CD4-positive, alpha-beta T cell treated with Interleukin-4 for 4 hours (primary cell): ENCODE measurements around the gene AGBL4.
"Not testable (repeated sequence)": the region's sequence is repeated elsewhere in the genome, so short reads cannot be mapped to it uniquely, and the experiment has no call there.

Experiments
- DNase-seq: peaks from one replicate; pipeline ENCODE4 v3.0.0-alpha.2; 2020

The AGBL4 gene

GRCh38 chr1:48560577-48560976 is 1463.2 kb downstream of the AGBL4 start:
- no peak for DNase-seq

DNA sequence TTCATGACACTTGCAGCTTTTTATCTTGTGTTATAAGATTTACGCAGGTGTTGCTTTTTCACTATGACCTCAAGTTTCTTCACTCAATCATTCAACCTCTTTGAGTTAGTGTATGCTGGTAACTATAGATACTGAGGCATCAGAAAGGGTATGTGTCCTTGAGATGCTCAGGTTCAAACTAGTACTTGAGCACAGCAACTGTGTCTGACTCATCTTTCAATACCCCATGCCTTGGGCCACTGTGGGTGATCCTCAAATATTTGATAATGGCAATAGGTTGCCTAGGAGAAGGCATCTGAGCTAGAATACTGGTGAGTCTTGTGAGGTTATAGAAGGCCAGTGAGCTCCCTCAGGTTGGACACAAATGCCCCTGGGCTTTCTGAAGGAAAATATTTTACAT is 1463.6 kb downstream of the AGBL4 start:
- no peak for DNase-seq

- DNase-seq: no peak
Measured at GRCh38 chr1:48558366-48558765, 1465.4 kb downstream of the AGBL4 start.

DNA sequence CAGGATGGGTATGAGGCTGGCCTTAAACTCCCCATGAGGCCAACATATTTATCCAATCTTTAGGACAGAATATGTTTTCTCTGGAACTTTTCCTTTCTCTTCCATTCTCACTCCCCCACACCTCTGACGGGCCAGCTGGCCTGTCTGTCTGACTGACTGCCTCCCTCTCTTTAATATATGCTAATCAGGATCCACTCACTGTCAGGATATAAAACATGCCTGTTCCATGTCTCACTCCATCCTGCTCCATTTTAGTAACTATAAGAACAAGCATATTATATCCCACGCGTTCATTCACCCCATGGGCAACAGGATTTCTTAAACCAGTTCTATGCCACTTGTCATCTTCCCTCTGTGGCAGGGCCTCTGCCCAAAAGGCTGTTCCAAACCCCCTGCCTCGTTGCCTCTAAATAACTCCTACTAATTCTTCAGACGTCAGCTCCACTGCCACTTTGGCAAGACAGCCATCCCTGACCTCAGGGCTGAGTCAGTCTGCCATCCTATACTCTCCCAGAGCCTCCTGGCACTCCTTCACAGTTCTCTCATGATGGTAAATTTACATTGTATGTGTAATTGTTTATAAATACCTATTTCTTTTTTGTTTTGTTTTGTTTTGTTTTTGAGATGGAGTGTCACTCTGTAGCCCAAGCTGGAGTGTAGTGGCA is 1467.4 kb downstream of the AGBL4 start:
- DNase-seq: no peak

DNA sequence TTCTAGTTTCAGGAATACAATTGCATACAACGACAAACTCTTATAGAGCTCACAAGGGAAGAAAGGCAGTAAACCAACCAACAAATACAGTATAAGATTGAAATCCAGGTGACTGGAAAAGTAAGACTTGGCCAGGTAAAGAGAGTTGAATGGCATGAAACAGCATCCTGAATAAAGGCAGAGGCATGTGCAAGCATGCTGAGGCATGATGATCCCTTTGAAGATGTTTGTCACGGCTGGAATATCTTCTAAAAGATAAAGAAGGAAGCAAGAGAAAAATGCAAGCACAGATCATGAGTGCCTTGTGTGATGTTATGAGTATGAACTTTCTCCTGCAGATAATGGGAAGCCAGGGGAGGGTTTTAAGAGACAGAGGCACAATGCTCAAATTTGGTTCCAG is 1468.5 kb downstream of the AGBL4 start:
- no peak for DNase-seq

GRCh38 chr1:48552903-48553606 is 1470.7 kb downstream of the AGBL4 start:
- DNase-seq: no peak

DNA sequence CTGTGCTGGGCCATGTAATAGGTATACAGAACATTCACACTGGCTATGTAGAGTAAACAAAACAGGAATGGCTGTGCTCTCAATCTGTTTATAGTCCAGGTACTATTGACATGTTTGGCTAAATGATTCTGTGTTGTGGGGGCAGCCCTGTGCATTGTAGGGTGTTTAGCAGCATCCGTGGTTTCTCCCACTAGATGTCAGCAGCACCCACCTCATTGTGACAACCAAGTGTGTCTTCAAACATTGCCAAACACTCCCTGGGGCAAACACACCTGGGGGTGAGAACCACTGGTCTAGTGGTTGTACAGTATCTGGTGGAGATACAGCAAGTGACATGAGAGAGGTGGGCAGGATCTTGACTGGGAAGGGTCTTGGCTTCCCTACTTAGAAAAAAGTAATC is 1471.3 kb downstream of the AGBL4 start:
- no peak for DNase-seq

DNA sequence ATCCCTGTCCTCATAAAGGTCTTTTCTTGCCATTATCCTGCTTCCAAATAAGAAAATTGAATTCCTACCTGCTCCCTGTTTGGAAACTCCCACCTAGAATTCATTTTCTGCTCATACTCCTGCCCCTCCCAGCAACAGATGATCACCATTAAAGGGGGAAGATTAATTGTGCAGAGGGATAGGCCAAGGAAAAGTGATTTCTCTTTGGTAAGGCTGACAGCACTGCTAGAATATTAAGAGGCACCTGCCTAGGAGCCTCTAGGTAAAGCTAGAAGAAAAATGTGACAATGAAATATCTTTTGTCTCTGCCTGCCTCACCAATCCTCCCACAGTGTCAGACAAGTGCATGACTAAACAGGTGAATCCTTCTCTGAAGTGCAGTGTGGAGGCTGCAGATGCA is 1474.8 kb downstream of the AGBL4 start:
- no peak for DNase-seq

DNA sequence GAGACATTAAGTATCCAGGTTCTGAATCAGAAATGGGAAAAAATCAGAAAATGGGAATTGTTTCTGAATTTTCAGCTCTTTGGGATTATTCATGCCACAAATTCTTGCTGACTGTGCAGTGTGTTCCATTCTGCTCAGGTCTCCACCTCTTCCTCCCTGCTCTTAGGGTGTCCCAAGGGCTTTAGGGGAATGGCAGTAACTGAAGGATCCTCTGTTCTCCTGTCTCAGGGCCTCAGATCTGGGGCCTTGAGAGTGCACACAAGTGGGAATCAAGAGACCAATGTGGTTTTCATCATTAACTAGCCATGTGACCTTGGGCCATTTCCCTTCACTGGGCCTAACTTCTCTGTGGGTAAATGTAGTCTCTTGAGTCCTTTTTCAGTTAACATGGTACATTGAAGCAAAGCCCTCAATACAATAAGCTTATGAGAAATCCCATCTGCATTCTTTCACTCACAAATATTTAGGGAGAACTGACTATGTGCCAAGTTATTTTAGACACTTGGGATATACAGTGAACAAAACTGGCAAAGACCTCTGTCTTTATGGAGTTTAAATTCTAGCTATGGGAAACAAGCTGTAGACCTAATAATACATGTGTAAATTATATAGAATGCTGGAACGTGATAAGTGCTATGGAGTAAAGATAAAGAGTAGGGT is 1476.1 kb downstream of the AGBL4 start:
- no peak for DNase-seq

DNA sequence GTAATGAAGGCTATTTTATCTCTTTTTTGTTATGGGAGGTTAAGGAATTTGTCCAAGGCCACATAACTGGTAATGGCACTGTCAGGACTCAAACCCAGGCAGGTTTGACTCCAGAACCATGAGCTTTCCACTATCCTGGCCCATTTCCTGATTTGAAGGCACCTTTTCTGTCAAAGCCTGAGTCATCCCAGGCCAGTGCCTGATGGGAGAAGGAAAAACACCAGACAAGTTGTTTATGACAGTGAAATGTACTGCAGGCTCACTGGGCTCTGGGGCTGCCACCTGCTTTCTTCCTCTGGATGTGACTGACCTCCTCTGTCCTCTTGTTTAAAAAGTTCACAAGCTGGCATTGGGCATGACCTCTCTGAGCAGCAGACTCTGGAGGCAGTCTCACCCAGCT is 1479.9 kb downstream of the AGBL4 start:
- DNase-seq: no peak

DNA sequence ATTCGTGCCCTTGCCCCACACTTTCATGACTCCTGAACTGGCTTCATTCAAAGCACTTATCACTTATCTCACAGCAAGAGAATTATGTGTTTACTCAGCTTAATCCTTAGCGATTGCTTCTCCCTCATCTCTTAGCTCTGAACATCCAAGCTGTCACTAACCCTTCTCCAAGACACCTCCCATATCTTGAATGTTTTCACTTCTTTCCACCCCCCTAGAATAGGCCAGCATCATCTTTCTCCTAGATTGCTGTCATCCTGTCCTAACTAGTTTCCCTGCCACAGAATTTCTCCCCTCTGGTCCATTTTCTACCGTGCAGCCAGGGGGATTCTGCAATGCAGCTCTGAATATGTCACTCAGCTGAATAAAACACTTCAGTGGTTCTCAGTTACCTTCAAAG is 1483.2 kb downstream of the AGBL4 start:
- DNase-seq: no peak

- no peak for DNase-seq
Measured at GRCh38 chr1:48536477-48536876, 1487.3 kb downstream of the AGBL4 start.

DNA sequence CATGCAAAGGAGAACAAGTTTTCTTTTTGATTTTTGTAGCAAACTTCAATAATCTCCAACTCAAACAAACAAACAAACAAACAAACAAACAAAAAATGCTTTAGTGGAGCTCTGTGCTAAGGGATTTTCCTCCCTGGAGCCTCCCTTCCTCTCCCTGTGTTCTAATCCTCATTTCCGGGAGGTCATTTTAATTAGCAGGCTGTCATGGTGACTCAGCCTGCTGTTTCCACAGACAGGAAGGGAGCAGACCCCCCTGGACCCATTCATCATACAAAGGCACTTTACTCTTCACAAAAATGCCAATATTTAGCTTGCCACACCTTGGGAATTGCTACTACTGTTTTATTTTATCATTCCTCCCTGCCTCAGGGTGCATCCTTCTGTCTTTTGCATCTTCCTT is 1490.8 kb downstream of the AGBL4 start:
- DNase-seq: no peak

GRCh38 chr1:48530727-48531351 is 1492.9 kb downstream of the AGBL4 start:
- DNase-seq: no peak

DNA sequence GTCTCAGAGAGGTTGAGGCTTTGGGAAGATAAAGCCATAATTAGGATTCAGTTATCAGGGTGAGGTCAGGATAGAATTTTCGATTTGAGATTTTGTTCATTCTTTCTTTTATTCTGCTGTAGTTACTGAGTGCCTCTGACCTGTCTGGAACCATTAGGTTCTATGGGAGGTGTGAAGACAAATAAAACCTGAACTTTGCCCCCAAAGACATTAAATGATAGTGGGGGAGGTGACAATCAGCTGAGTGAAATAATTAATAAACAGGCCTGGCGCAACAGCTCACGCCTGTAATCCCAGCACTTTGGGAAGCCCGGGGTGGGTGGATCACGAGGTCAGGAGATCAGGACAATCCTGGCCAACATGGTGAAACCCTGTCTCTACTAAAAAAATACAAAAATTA is 1496.7 kb downstream of the AGBL4 start:
- DNase-seq: no peak

GRCh38 chr1:48526008-48526710 is 1497.6 kb downstream of the AGBL4 start:
- DNase-seq: no peak

- no peak for DNase-seq
Measured at GRCh38 chr1:48524892-48525467, 1498.8 kb downstream of the AGBL4 start.

DNA sequence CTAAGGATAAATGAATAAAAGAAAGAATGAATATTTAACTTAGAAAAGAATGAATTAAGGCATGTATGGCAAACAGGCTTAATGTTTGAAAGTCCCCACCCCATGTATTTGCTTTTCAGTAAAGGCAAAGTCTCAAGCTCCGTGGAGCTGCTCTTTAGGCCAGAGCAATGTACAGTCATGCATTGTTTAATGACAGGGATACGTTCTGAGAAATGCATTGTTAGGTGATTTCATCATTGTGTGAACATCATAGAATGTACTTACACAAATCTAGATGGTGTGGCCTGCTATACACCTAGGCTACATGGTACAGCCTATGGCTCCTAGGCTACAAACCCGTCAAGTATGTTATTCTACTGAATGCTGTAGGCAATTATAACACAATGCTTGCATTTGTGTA is 1500.2 kb downstream of the AGBL4 start:
- no peak for DNase-seq

- DNase-seq: not testable (repeated sequence)
Measured at GRCh38 chr1:48519896-48520295, 1503.9 kb downstream of the AGBL4 start.

DNA sequence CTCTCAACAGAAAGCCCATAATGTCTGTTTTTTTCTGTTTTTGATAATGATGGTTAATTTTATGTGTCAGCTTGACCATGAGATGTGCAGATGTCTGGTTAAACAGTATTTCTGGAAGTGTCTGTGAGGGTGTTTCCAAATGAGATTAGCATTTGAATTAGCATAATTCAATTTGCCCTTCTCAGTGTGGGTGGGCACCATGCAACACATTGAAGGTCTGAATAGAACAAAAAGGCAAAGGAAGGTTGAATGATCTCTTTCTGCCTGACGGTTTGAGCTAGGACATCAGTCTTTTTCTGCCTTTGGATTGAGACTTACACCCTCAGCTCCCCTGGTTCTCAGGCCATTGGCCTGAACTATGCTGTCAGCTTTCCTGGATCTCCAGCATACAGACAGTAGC is 1516.9 kb downstream of the AGBL4 start:
- no peak for DNase-seq

- DNase-seq: no peak
Measured at GRCh38 chr1:48500541-48501450, 1523.0 kb downstream of the AGBL4 start.
